Measurements from ENCODE around the gene ACADL.
A peak's percentile ranks its signal among the peaks of the same experiment; 100 is the strongest.

The ACADL gene

GRCh38 chr2:210170196-210170445, 55.1 kb downstream of the ACADL start:
- DNase-seq (ENCODE audit: low spot score) = no peak

DNA sequence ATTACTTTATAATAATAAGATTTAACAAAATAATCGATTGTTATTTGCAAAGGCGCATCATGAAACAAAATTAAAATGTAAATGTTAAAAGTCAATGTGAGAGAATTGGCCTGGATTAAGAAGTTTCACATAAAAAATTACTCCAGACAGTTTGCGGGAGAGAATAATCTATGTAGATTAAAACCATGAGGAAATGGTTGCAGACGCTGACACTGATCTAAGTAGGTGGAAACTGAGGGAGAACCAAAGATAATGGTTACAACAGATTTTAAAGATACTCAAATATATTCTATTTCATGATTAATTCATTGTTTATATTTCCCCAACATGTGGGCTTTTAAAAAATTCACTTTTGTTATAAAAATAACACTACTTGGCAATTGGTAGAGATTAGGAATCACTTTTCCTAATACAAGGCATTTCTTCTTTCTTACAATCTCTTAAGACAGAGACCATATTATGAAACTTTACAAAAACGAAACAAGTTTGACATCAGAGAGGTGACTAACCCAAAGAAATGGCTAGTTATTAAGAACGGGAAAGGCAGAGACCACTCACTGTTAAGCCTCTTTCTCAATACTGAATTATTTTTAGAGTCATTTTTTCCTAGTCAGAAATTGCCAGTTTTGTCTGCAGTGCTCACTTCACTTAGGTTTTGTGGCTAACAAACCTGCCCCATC, 55.6 kb downstream of the ACADL start:
- DNase-seq (ENCODE audit: low spot score) = peak; percentile 59

GRCh38 chr2:210167227-210167626, 58.0 kb downstream of the ACADL start:
- DNase-seq (ENCODE audit: low spot score) = no peak

DNA sequence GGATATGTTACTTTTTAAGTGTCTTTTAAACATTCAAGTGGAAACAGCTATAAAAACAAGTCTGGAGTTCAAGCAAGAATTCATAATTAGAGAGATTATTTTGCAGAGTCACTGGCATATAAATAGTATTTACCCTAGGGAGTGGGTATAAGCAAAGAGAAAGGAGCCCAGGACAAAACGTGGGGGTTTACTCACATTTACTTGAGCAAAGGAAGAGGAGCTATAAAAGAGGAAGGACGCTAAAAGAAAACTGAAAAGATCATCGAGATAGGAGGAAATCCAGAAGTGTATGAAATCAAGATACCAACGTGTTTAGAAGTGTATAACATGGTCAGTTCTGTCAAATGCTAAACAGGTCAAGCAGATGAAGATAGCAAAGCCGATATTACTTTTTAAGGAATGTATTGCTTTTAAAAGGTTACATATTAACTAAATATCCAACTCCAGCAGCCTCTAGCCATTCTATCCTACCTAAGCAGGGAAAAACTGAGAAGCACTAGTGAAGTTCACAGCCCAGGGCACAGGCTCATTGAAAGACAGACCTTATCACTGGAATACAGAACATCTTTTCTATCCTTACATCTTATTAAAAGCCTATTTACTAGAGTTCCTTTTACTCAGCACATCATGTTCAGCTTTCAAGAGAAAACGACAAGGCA, 62.7 kb downstream of the ACADL start:
- DNase-seq (ENCODE audit: low spot score) = no peak

- no peak for DNase-seq (ENCODE audit: low spot score)
Measured at GRCh38 chr2:210159059-210159458, 66.2 kb downstream of the ACADL start.

DNA sequence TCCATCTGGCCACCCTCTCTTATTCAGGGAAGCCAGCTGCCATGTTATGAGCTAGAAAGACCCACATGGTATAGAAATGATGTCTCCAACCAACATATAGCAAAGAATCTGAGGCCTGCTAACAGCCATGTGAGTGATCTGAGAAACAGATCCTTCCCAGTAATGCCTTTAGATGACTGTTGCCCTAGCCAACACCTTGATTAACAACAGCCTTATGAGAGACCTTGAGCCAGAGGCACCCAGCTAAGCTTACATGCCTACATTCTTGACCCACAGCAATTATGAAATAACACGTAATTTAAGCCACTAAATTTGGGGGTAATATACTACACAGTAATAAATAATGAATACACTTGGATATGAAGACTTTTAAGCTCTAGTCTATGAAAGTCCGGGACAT, 67.0 kb downstream of the ACADL start:
- DNase-seq (ENCODE audit: low spot score) = no peak

GRCh38 chr2:210157526-210157925, 67.7 kb downstream of the ACADL start:
- no peak for DNase-seq (ENCODE audit: low spot score)

DNA sequence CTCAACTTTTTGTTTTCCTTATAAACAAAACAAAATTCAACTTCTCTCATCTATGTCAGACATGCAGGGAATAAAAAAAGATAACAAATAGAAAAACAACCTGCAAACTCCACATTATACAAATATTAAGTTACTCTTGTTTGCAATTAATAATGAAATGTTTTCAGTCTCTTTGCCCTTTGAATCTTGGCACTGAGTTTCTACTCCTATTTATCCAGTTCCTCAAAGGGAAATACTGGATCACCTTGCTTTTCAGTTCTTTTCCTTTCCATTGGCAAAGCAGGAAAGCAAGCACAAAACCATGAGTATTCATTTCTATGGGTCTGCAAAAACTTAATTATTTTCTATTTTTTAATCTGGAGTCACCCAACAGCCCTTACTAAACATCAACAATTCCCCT, 77.6 kb downstream of the ACADL start:
- DNase-seq (ENCODE audit: low spot score) = no peak

Measured in activated CD4-positive, alpha-beta T cell treated with anti-CD3 and anti-CD28 coated beads, Interleukin-2, Interleukin-4, amounts not matched to agents 100 ng/mL and 50 ng/mL, durations not matched to agents 16 hours and 8 hours (primary cell).